Endothelial cell of umbilical vein (primary cell): ENCODE data around the gene TRIM25. TPM values are rescaled to one million over a fixed set of nuclear protein-coding genes. Genes with fewer than 3 reads are reported as not detected.

Experiments
- BruUV-seq: library from RNA; stranded (reverse); fragments of 400-500 nt; replicated peaks from 2 replicates; lab custom pipeline; 2021; lab: Mats Ljungman, UMichigan
- CTCF ChIA-PET: fragments of 300-600, 350-600 bp; sonication (Branson Sonifier 250); formaldehyde crosslinking; loops from one replicate; lab custom pipeline; 2021; ENCODE audit warnings: antibody characterized with exemption, inconsistent platforms; lab: Charles Lee
- POLR2A ChIA-PET: fragments of 300-600, 350-600 bp; sonication (Branson Sonifier 250); formaldehyde crosslinking; loops from one replicate; lab custom pipeline; 2021; ENCODE audit warnings: antibody characterized with exemption, inconsistent platforms; lab: Charles Lee
- DNase-seq: peaks from one replicate; pipeline ENCODE4 v3.0.0-alpha.2; 2011; ENCODE audit warnings: low read depth, low spot score
- FAIRE-seq: peaks from 2 replicates; lab custom pipeline; 2011; peaks lifted over from hg19 to GRCh38; lab: Jason Lieb, UNC
- H2AFZ ChIP-seq: 2 replicates; pipeline ENCODE4 v1.6.0; 2012; ENCODE audit warnings: low read depth, low read length, control low read depth, inconsistent platforms
- H3K27ac ChIP-seq: 2 replicates; pipeline ENCODE4 v1.5.1; 2011; ENCODE audit warnings: low read depth, mild to moderate bottlenecking, control low read depth, low read length, moderate library complexity; ENCODE audit not compliant: insufficient read depth
- H3K27me3 ChIP-seq, 2 experiments: 2 replicates each; pipeline versions ENCODE4 v1.6.0 to v1.6.1; 2011; ENCODE audit warnings: low read length in 2 of 2, mixed read lengths in 1 of 2; ENCODE audit not compliant: control insufficient read depth in 2 of 2, insufficient read depth in 2 of 2
- H3K36me3 ChIP-seq, 2 experiments: 2 replicates in 1 of 2; 3 replicates in 1 of 2; pipeline ENCODE4 v1.5.1; 2011; ENCODE audit warnings: low read length in 2 of 2, mild to moderate bottlenecking in 1 of 2, moderate library complexity in 1 of 2; ENCODE audit not compliant: control insufficient read depth in 2 of 2, insufficient read depth in 2 of 2; ENCODE audit errors: extremely low read depth in 1 of 2
- H3K4me1 ChIP-seq: 3 replicates; pipeline ENCODE4 v1.5.1; 2011; ENCODE audit warnings: mild to moderate bottlenecking, low read length; ENCODE audit not compliant: control insufficient read depth, insufficient read depth; ENCODE audit errors: extremely low read depth
- H3K4me2 ChIP-seq: 2 replicates; pipeline ENCODE4 v1.6.1; 2011; ENCODE audit warnings: low read length, control low read depth, mixed read lengths; ENCODE audit not compliant: insufficient read depth
- H3K4me3 ChIP-seq, 3 experiments: fragments of 200-600 bp in 1 of 3; sonication (generic), shearing (Covaris generic) in 1 of 3; replicated peaks in 1 of 3; 2 replicates each; pipeline ENCODE4 v1.5.1; 2011 to 2016; ENCODE audit warnings: control low read depth in 3 of 3, low read length in 3 of 3, mild to moderate bottlenecking in 2 of 3, inconsistent platforms in 1 of 3, low read depth in 1 of 3, moderate library complexity in 1 of 3; ENCODE audit not compliant: insufficient read depth in 1 of 3
- H3K79me2 ChIP-seq: 2 replicates; pipeline ENCODE4 v1.6.0; 2012; ENCODE audit warnings: low read length, inconsistent platforms; ENCODE audit not compliant: control insufficient read depth, insufficient read depth
- H3K9ac ChIP-seq: replicated peaks from 2 replicates; pipeline ENCODE3; 2011; ENCODE audit warnings: low read length, control low read depth; ENCODE audit not compliant: insufficient read depth; ENCODE audit errors: extremely low read depth
- H3K9me1 ChIP-seq: replicated peaks from 3 replicates; pipeline ENCODE4 v1.6.0; 2011; ENCODE audit warnings: mild to moderate bottlenecking, low read length; ENCODE audit not compliant: control insufficient read depth, insufficient read depth; ENCODE audit errors: extremely low read depth
- H3K9me3 ChIP-seq: replicated peaks from 2 replicates; pipeline ENCODE4 v1.5.1; 2012; ENCODE audit warnings: low read length, inconsistent platforms; ENCODE audit not compliant: control insufficient read depth, insufficient read depth
- H4K20me1 ChIP-seq: replicated peaks from 2 replicates; pipeline ENCODE3; 2011; ENCODE audit warnings: mild to moderate bottlenecking, low read length; ENCODE audit not compliant: control insufficient read depth, insufficient read depth; ENCODE audit errors: extremely low read depth
- CTCF ChIP-seq, 2 donors: IDR thresholded peaks; 1 replicate in 1 of 2; 2 replicates in 1 of 2; pipeline ENCODE4 v1.5.1; 2011; ENCODE audit warnings: low read length in 2 of 2, mild to moderate bottlenecking in 2 of 2, moderate library complexity in 2 of 2, control low read depth in 1 of 2, inconsistent platforms in 1 of 2, low read depth in 1 of 2; ENCODE audit not compliant: insufficient read depth in 1 of 2; ENCODE audit errors: extremely low read depth in 1 of 2
- EZH2 ChIP-seq: IDR thresholded peaks from 2 replicates; pipeline ENCODE4 v1.6.1; 2012; ENCODE audit warnings: borderline replicate concordance, low read depth, mild to moderate bottlenecking, moderate library complexity, low read length, inconsistent platforms; ENCODE audit not compliant: severe bottlenecking
- FOS ChIP-seq: IDR thresholded peaks from 2 replicates; pipeline ENCODE4 v1.6.1; 2011; ENCODE audit warnings: mild to moderate bottlenecking, low read length, moderate library complexity, borderline replicate concordance; ENCODE audit not compliant: insufficient read depth
- GATA2 ChIP-seq: IDR thresholded peaks from 2 replicates; pipeline ENCODE4 v1.7.0; 2011; ENCODE audit warnings: low read depth, mild to moderate bottlenecking, moderate library complexity, mixed read lengths, low read length; ENCODE audit not compliant: insufficient read length, insufficient read depth
- JUN ChIP-seq: IDR thresholded peaks from 2 replicates; pipeline ENCODE4 v1.6.1; 2011; ENCODE audit warnings: borderline replicate concordance, low read depth; ENCODE audit not compliant: insufficient read length, insufficient read depth
- MYC ChIP-seq: IDR thresholded peaks from one replicate; pipeline ENCODE4 v1.6.1; 2011; ENCODE audit warnings: mild to moderate bottlenecking, low read depth, low read length
- POLR2A ChIP-seq: IDR thresholded peaks from 2 replicates; pipeline ENCODE4 v1.6.1; 2012; ENCODE audit warnings: low read depth, mild to moderate bottlenecking, control low read depth, low read length
- POLR2AphosphoS5 ChIP-seq: IDR thresholded peaks from 2 replicates; pipeline ENCODE4 v1.6.1; 2012; ENCODE audit warnings: low read depth, mild to moderate bottlenecking, control low read depth, low read length, moderate library complexity; ENCODE audit not compliant: insufficient read depth
- dilution Hi-C: fragments of 300-500 bp; cut with MboI; formaldehyde crosslinking; loops from one replicate; pipeline ENCODE4 v1.15.0; 2019; ENCODE audit warnings: low sequenced_read_pairs; ENCODE audit not compliant: extremely low pct_ligation_motif_present
- intact Hi-C: fragments of 100-400 bp; cut with micrococcal nuclease; formaldehyde crosslinking; loops from one replicate; pipeline ENCODE4 v1.10.0; 2022
- polyA plus RNA-seq, 4 experiments: library from polyadenylated mRNA; depleted of rRNA in 3 of 4; stranded (reverse) in 3 of 4; unstranded in 1 of 4; fragments of >200 nt; gene quantifications; 2 replicates each; pipeline versions ENCODE4 v1.2.1 to v1.2.3, GENCODE V29; 2011 to 2012; ENCODE audit warnings: missing spikeins in 1 of 4
- total RNA-seq: library from RNA; stranded (reverse); gene quantifications from 2 replicates; pipeline ENCODE4 v1.2.3, GENCODE V29; 2021
- TF ChIP-seq, protein P1 (sequence below): IDR thresholded peaks from 2 replicates; pipeline ENCODE4 v1.6.1; 2011; ENCODE audit not compliant: insufficient read depth, insufficient read length

The TRIM25 gene
- total and polyA plus RNA-seq, 2 donors (not counting 3 experiments of a cell fraction or from before 2014, with no cell fraction given) = 42.8 to 98.4 TPM

DNA sequence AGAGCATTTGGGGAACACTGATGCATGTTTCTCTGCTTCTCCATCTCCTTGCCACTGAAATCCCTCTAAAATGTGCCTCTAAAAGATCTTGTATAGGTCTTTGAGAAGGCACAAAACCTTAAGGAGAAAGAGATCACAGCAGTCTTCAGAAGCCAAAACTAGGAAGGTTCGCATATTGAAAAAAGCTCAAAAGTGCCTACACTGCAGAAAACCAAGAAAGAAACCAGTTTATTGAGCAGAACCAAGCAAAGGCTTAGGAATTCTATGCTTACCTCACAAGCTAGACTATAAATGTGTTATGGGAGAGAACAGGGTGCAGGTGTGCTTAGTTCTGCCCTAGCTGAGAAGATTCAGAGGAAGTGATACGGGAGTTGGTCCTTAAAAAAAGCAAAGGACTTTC is 63.3 kb downstream of the TRIM25 start:
- peaks cover 5% of the 10 kb centered on the region for H3K4me1 ChIP-seq
- no peaks in the 10 kb centered on the region for H3K9me1 ChIP-seq
- dilution Hi-C loops = no loop called here
- H3K27me3 ChIP-seq = no peaks in the 10 kb centered on the region
- H3K79me2 ChIP-seq = no peaks in the 10 kb centered on the region
- no peak for DNase-seq
- TF ChIP-seq CTCF (IDR thresholded peaks at IDR 0.05; ENCODE audit: extremely low read depth in 1 of 2, insufficient read depth in 1 of 2, low read depth in 1 of 2, low read length in 2 of 2) = no peak
- TF ChIP-seq GATA2 = no peak
- no peak for TF ChIP-seq JUN
- no peak for TF ChIP-seq FOS
- TF ChIP-seq EZH2 = no peak
- no peak for TF ChIP-seq POLR2A
- TF ChIP-seq, protein P1, sequence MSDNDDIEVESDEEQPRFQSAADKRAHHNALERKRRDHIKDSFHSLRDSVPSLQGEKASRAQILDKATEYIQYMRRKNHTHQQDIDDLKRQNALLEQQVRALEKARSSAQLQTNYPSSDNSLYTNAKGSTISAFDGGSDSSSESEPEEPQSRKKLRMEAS = no peak
- no peak for TF ChIP-seq MYC
- no peak for TF ChIP-seq POLR2AphosphoS5
- H3K36me3 ChIP-seq = peaks cover 5 to 11% of the 10 kb centered on the region in 2 experiments
- no peak for FAIRE-seq
- H3K9ac ChIP-seq = no peak overlapping the region
- H3K9me3 ChIP-seq = no peaks in the 10 kb centered on the region
- no peak overlapping the region for H3K27ac ChIP-seq
- ChIA-PET POLR2A (no interaction called here), CTCF (interaction anchor here (1.0 to 3.0 kb wide), 4 partner anchors 13 to 31 kb away, joined by 4 to 14 read pairs (median 5); partner anchors contain the start of genes C17orf67 and DGKE)
- intact Hi-C loops = no loop called here
- no peak overlapping the region for H3K4me2 ChIP-seq
- BruUV-seq = no TSS peak
- no peak overlapping the region for H2AFZ ChIP-seq
- H3K4me3 ChIP-seq = no peak overlapping the region
- H4K20me1 ChIP-seq = no peaks in the 10 kb centered on the region
